HFF-Myc (cell line): Measurements from ENCODE around the gene GZF1.

Experiments used
- DNase-seq: peaks from one replicate; pipeline ENCODE4 v3.0.0-alpha.2; 2011; ENCODE audit warnings: low read depth; ENCODE audit errors: extremely low read depth
- H3K4me3 ChIP-seq: replicated peaks from 2 replicates; pipeline ENCODE4 v1.5.1; 2011; ENCODE audit warnings: low read depth, mild to moderate bottlenecking, control low read depth, low read length
- TF ChIP-seq, protein P1 (sequence below): IDR thresholded peaks from 2 replicates; pipeline ENCODE4 v1.5.1; 2012; ENCODE audit warnings: mild to moderate bottlenecking, low read depth, low read length, control low read depth; ENCODE audit errors: missing control alignments

GZF1 gene

DNA sequence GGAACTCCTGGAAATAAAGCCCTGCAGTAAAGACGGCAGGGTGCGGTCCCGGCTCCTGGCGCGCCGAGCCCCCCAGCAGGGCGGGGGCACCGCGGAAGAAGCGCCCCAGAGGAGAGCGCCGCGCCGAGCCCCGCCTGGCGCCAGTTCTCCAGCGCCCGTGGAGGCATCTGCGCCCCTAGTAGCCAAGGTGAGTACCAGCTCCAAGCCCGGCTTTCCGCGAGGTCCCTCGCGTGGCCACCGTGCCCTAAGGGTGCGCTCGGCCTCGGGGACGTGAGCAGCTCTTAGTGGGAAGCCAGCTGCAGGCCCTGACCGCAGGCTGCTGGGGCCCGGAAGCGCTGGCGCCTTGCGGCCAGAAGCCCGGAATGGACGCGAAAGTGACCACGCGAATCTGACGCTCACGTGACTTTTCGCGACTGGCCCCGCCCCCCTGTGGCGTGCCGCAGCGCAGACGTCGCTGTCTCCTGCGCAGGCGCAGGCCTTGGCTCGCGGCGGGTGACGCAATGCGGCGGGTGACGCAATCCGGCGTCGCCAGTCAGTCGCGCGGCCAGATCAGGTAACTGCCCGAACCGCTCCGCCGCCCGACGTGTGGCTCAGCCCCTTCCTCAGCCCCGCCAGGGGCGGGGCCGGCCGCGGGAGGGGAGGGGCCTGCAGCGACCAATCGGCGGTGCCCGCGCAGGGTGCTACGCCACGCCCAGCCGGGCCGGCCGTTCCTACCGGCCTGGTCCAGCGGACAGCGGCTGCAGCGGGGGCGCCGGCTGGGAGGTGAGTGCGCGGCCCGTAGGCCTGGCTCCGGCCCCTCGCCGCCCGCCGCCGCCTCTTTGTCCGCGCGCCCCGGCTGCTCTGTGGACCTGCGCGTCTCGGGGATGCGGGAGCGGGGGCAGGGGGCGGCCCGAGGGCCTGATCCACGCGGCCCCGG is at the start of gene GZF1:
Gene GZF1 (plus strand): TSS at position 707 of the 916 bp plus-strand sequence. CDS start 2,202 bp downstream, outside the sequence.
- TF ChIP-seq, protein P1, sequence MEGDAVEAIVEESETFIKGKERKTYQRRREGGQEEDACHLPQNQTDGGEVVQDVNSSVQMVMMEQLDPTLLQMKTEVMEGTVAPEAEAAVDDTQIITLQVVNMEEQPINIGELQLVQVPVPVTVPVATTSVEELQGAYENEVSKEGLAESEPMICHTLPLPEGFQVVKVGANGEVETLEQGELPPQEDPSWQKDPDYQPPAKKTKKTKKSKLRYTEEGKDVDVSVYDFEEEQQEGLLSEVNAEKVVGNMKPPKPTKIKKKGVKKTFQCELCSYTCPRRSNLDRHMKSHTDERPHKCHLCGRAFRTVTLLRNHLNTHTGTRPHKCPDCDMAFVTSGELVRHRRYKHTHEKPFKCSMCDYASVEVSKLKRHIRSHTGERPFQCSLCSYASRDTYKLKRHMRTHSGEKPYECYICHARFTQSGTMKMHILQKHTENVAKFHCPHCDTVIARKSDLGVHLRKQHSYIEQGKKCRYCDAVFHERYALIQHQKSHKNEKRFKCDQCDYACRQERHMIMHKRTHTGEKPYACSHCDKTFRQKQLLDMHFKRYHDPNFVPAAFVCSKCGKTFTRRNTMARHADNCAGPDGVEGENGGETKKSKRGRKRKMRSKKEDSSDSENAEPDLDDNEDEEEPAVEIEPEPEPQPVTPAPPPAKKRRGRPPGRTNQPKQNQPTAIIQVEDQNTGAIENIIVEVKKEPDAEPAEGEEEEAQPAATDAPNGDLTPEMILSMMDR, result no peak
- H3K4me3 ChIP-seq, result peak within 1 kb of the TSS; percentile 66
- DNase-seq, result peak; percentile 86

DNA sequence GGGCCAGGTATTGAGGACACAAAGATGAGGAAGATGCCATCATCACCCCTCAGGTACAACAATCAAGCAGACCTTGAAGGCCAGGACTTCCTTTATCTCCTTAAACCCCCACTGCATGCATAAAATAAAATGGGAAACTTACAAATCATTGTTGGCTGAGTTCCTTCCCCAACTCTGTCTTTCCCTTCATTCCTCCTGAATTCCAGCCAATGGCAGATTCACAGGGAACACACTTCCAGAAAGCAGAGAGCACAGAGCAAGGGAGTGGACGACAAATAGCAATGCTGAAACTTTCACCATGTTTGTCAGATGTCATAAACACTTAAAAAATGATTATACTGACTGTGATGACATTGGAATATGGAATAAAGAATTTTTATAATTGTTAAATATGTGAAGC is 48.7 kb upstream of the GZF1 start:
- no peak for DNase-seq
- TF ChIP-seq, protein P1, result no peak
- H3K4me3 ChIP-seq, result no peak overlapping the region

DNA sequence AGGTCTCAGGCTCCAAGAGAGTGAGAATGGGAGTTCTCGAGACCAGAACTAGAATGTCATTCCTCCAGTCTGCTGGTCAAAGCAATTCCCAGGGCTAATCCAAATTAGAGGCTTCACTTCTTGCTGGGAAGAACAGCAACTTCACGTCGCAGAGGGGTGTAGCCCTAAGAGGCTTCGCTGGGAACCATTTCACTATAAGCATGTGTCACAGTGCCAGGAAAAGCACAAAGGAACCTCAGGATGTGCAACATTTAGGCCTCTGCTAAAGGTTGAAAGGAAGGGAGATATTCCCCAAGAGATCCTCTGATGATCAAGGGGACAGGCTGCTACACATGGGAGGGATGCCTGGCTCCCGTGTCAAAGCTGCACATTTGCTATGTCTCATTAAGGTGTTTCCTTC is 47.3 kb upstream of the GZF1 start:
- TF ChIP-seq, protein P1, result no peak

DNA sequence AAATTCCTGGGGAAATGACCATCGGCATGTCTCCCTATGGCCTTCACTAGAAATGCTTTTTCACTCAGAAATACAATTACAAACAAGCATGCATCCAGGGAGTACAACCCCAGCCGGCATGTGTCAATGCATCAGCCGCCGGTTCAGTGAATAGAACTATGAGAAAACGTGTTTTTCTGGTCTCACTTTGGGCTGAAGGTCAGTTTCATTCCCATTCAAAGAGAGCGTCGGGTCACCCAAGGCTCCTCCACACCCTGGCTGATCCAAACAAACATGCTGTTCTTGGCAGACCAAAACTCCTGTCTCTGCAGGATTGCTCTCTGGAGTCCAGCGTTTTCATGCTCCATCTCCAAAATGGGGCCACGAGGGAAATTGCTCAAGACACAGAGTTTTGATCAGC is 46.9 kb upstream of the GZF1 start:
- DNase-seq, result no peak
- TF ChIP-seq, protein P1, result no peak
- no peak overlapping the region for H3K4me3 ChIP-seq

More for the DNA sequence above, 47.3 kb upstream of the GZF1 start:
- H3K4me3 ChIP-seq, result no peak overlapping the region
- DNase-seq, result no peak

DNA sequence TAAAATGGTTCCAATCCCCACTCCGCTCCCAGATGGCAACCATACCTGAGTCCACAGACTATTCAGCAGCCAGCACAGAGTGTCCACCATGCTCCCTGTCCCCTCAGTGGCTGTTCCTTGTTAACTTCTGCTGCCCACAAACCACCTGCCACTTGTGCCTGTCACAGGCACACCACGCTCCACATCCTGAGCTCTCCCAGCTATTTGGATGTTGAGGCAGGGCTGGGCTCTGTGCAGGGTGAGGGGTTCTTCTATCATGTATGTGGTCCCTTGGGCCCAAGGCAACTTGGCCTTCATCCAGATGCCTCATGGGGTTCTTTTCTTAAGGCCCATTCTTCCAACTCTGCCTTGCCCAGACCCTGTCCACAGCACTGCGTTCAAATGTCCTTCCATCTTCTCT is 45.4 kb upstream of the GZF1 start:
- TF ChIP-seq, protein P1, result no peak
- DNase-seq, result no peak

DNA sequence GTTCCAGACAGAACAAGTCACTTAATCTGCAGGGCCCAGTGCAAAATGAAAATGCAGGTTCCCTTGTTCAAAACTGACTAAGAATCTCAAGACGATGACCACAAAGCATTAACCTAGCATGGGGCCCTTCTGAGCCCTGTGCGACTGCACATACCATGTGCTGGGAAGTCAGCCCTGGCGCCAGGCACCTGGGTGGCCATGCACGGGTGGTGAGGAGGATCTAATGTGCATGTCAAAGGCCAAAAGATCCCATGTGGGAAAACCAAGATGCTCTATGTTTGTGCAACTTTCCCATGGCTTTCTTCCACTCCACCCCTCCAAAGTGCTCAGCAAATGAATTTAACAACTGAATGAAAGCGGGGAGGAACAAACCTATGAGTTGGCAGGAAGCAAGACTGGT is 44.9 kb upstream of the GZF1 start:
- DNase-seq, result no peak
- TF ChIP-seq, protein P1, result no peak
- no peak overlapping the region for H3K4me3 ChIP-seq

More for the DNA sequence above, 45.4 kb upstream of the GZF1 start:
- H3K4me3 ChIP-seq, result no peak overlapping the region
